Fibroblast of mammary gland (primary cell): ENCODE measurements around the gene KASH5.

Experiments used
- DNase-seq: peaks from one replicate; pipeline ENCODE4 v3.0.0-alpha.2; 2010; ENCODE audit warnings: low read depth
- H3K4me3 ChIP-seq: 2 replicates; pipeline ENCODE4 v1.5.1; 2011; ENCODE audit warnings: low read depth, mild to moderate bottlenecking, low read length, moderate library complexity; ENCODE audit not compliant: control insufficient read depth
- CTCF ChIP-seq: conservative IDR thresholded peaks from 2 replicates; pipeline ENCODE4 v1.5.1; 2011; ENCODE audit warnings: low read depth, low read length, inconsistent platforms; ENCODE audit not compliant: control insufficient read depth, insufficient read depth

Gene KASH5

GRCh38 chr19:49437231-49437630, 49.2 kb downstream of the KASH5 start:
- no peak overlapping the region for H3K4me3 ChIP-seq
- DNase-seq, result no peak
- no peak for TF ChIP-seq CTCF

- H3K4me3 ChIP-seq, result no peak overlapping the region
- DNase-seq, result no peak
- TF ChIP-seq CTCF, result no peak
Observed at GRCh38 chr19:49438261-49438660, 50.2 kb downstream of the KASH5 start.

GRCh38 chr19:49439836-49440235, 51.8 kb downstream of the KASH5 start:
- no peak for DNase-seq
- no peak overlapping the region for H3K4me3 ChIP-seq
- no peak for TF ChIP-seq CTCF

- H3K4me3 ChIP-seq, result no peak overlapping the region
- no peak for TF ChIP-seq CTCF
- DNase-seq, result no peak
Observed at GRCh38 chr19:49440439-49441209, 52.6 kb downstream of the KASH5 start.

GRCh38 chr19:49441210-49441959, 53.3 kb downstream of the KASH5 start, which contains the start of gene SLC17A7:
SLC17A7 (minus strand) TSS chr19:49441527; CDS start chr19:49441379, 148 bp downstream.
- DNase-seq, result no peak
- H3K4me3 ChIP-seq, result no peak within 1 kb of the TSS
- TF ChIP-seq CTCF, result no peak

GRCh38 chr19:49441960-49442350, 53.9 kb downstream of the KASH5 start:
- TF ChIP-seq CTCF, result no peak
- DNase-seq, result no peak
- H3K4me3 ChIP-seq, result no peak overlapping the region
